HepG2 (cell line): ENCODE measurements around the gene SYNGR1. TPM values are rescaled to one million over a fixed set of nuclear protein-coding genes. Genes with fewer than 3 reads are reported as not detected.

Experiments used
- DPF2 ChIP-seq: sonication (generic); formaldehyde crosslinking; IDR thresholded peaks from 2 replicates; pipeline ENCODE4 v1.4.0; 2020; ENCODE audit warnings: mild to moderate bottlenecking, low read depth, missing genetic modification reagents, borderline replicate concordance
- HNRNPLL ChIP-seq: fragments of 200-400 bp; formaldehyde crosslinking; IDR thresholded peaks from 2 replicates; pipeline ENCODE4 v1.6.1; 2017; ENCODE audit warnings: mild to moderate bottlenecking, low read depth, low read length; ENCODE audit not compliant: poor library complexity, severe bottlenecking
- IRX3 ChIP-seq: sonication (generic); formaldehyde crosslinking; IDR thresholded peaks from 2 replicates; pipeline ENCODE4 v1.8.1; 2023; ENCODE audit warnings: mild to moderate bottlenecking, low read depth, missing genetic modification reagents, borderline replicate concordance
- NFE2L2 ChIP-seq: fragments of 150-350 bp; IDR thresholded peaks from 2 replicates; pipeline ENCODE4 v1.6.1; 2014; ENCODE audit warnings: low read length
- NFYB ChIP-seq: sonication (generic); formaldehyde crosslinking; IDR thresholded peaks from 2 replicates; pipeline ENCODE4 v1.4.0; 2020; ENCODE audit warnings: missing genetic modification reagents
- POLR2A ChIP-seq, 2 experiments: IDR thresholded peaks; 2 replicates each; pipeline ENCODE4 v1.6.1; 2011; ENCODE audit warnings: low read depth in 2 of 2, low read length in 2 of 2, mild to moderate bottlenecking in 1 of 2, moderate library complexity in 1 of 2; ENCODE audit not compliant: insufficient read depth in 1 of 2
- THAP11 ChIP-seq: IDR thresholded peaks from 2 replicates; pipeline ENCODE4 v1.6.1; 2016; ENCODE audit warnings: missing biosample characterization, missing genetic modification reagents
- ZMYM3 ChIP-seq: sonication (generic); formaldehyde crosslinking; IDR thresholded peaks from 2 replicates; pipeline ENCODE4 v1.5.1; 2020; ENCODE audit warnings: mild to moderate bottlenecking, missing genetic modification reagents
- ZNF138 ChIP-seq: sonication (generic); formaldehyde crosslinking; IDR thresholded peaks from 2 replicates; pipeline ENCODE4 v1.5.0; 2020; ENCODE audit warnings: mild to moderate bottlenecking, low read depth, missing genetic modification reagents
- ZNF333 ChIP-seq: sonication (generic); formaldehyde crosslinking; IDR thresholded peaks from 2 replicates; pipeline ENCODE4 v1.4.0; 2020; ENCODE audit warnings: mild to moderate bottlenecking, missing genetic modification reagents, borderline replicate concordance
- ZNF468 ChIP-seq: sonication (generic); formaldehyde crosslinking; IDR thresholded peaks from 2 replicates; pipeline ENCODE4 v1.8.0; 2022; ENCODE audit warnings: mild to moderate bottlenecking, moderate library complexity, missing genetic modification reagents
- ZNF550 ChIP-seq: sonication (generic); formaldehyde crosslinking; IDR thresholded peaks from 2 replicates; pipeline ENCODE4 v1.4.0; 2020; ENCODE audit warnings: mild to moderate bottlenecking, missing genetic modification reagents, borderline replicate concordance
- ZNF569 ChIP-seq: sonication (generic); formaldehyde crosslinking; IDR thresholded peaks from 2 replicates; pipeline ENCODE4 v1.5.0; 2020; ENCODE audit warnings: mild to moderate bottlenecking, missing genetic modification reagents, moderate library complexity, borderline replicate concordance
- ZNF7 ChIP-seq: IDR thresholded peaks from 2 replicates; pipeline ENCODE4 v1.6.1; 2016; ENCODE audit warnings: missing biosample characterization, missing genetic modification reagents
- ZNF777 ChIP-seq: sonication (generic); formaldehyde crosslinking; IDR thresholded peaks from 2 replicates; pipeline ENCODE4 v1.4.0; 2020; ENCODE audit warnings: missing genetic modification reagents
- ZNF781 ChIP-seq: sonication (generic); formaldehyde crosslinking; IDR thresholded peaks from 2 replicates; pipeline ENCODE4 v1.5.1; 2020; ENCODE audit warnings: borderline replicate concordance, mild to moderate bottlenecking, missing genetic modification reagents; ENCODE audit errors: not compliant biosample characterization
- ZSCAN20 ChIP-seq: sonication (generic); formaldehyde crosslinking; IDR thresholded peaks from 2 replicates; pipeline ENCODE4 v1.4.0; 2020; ENCODE audit warnings: missing genetic modification reagents, mild to moderate bottlenecking, borderline replicate concordance
- polyA plus RNA-seq, 8 experiments: library from polyadenylated mRNA; depleted of rRNA in 3 of 8; stranded (reverse) in 7 of 8; unstranded in 1 of 8; fragments of >200 nt; fragmentation: Illumina TruSeq in 4 of 8; extraction: Trizol in 4 of 8; gene quantifications; 2 replicates each; pipeline versions ENCODE4 v1.2.1 to v1.2.3, GENCODE V29; 2011 to 2016; ENCODE audit warnings: low read depth in 4 of 8, missing spikeins in 1 of 8, mixed read lengths in 1 of 8; ENCODE audit not compliant: insufficient read depth in 1 of 8
- total RNA-seq, 5 experiments: library from RNA; depleted of rRNA; stranded (reverse); fragments of >200 nt; fragmentation: Illumina TruSeq; extraction: Trizol; gene quantifications; 2 replicates each; pipeline ENCODE4 v1.2.3, GENCODE V29; 2016; ENCODE audit warnings: low read depth in 1 of 5
- TF ChIP-seq, protein P1 (sequence below): sonication (generic); formaldehyde crosslinking; IDR thresholded peaks from 2 replicates; pipeline ENCODE4 v1.4.0; 2020; ENCODE audit warnings: missing genetic modification reagents
- TF ChIP-seq, protein P2 (sequence below): sonication (generic); formaldehyde crosslinking; IDR thresholded peaks from 2 replicates; pipeline ENCODE4 v1.5.0; 2020; ENCODE audit warnings: mild to moderate bottlenecking, missing genetic modification reagents, borderline replicate concordance
- TF ChIP-seq, protein P3 (sequence below): IDR thresholded peaks from 2 replicates; pipeline ENCODE4 v1.6.1; 2016; ENCODE audit warnings: low read depth, borderline replicate concordance
- TF ChIP-seq, protein P4 (sequence below): sonication (generic); formaldehyde crosslinking; IDR thresholded peaks from 2 replicates; pipeline ENCODE4 v1.4.0; 2020; ENCODE audit warnings: missing genetic modification reagents

SYNGR1 gene
- total and polyA plus RNA-seq, 2 of the 13 experiments (the other 11 are each of a cell fraction or from before 2014, with no cell fraction given), result 0.27 to 2.7 TPM

DNA sequence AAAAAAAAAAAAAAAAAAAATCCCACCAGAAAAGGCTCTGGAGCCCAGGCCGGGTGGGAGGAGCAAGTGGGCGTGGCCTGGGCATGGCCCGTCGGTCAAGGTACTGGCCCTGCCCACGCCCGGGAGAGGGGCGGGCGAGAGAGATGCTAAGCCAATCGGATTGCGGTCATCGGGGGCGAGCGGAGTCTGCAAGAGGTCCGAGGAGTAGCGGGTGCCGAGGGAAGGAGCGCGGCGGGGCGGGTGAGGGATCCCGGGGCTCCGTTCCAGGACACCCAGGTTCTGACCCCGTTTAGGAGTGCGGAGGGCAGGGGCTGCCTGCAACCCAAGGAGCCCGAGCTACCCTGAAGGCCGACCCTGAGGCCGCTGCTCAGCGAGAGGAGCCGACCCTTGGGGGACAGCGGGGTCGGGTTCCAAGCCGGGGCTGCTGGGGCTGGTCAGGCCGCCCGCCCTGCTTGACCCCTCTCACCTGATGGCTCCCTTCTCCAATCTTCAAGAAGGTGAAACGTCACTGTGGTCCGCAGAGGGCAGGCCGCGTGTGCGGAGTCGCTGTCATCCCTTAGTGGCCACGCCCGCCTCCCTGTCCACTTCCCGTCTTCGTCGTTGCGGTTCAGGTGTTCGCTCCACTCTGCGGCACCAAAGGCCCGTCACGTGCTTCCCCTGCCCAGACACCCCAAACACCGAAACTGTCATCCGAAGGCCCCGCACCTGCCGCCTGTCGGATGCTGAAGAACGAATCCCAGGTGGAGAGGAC, 38.6 kb downstream of the SYNGR1 start (continued):
- TF ChIP-seq NFE2L2, result no peak
- TF ChIP-seq ZNF468 (CRISPR knock-in tag), result no peak
- TF ChIP-seq ZNF550 (CRISPR knock-in tag), result no peak
- TF ChIP-seq, protein P1, sequence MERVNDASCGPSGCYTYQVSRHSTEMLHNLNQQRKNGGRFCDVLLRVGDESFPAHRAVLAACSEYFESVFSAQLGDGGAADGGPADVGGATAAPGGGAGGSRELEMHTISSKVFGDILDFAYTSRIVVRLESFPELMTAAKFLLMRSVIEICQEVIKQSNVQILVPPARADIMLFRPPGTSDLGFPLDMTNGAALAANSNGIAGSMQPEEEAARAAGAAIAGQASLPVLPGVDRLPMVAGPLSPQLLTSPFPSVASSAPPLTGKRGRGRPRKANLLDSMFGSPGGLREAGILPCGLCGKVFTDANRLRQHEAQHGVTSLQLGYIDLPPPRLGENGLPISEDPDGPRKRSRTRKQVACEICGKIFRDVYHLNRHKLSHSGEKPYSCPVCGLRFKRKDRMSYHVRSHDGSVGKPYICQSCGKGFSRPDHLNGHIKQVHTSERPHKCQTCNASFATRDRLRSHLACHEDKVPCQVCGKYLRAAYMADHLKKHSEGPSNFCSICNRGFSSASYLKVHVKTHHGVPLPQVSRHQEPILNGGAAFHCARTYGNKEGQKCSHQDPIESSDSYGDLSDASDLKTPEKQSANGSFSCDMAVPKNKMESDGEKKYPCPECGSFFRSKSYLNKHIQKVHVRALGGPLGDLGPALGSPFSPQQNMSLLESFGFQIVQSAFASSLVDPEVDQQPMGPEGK (CRISPR knock-in tag), result no peak
- TF ChIP-seq NFYB (CRISPR knock-in tag), result peak; percentile 64
- TF ChIP-seq, protein P2, sequence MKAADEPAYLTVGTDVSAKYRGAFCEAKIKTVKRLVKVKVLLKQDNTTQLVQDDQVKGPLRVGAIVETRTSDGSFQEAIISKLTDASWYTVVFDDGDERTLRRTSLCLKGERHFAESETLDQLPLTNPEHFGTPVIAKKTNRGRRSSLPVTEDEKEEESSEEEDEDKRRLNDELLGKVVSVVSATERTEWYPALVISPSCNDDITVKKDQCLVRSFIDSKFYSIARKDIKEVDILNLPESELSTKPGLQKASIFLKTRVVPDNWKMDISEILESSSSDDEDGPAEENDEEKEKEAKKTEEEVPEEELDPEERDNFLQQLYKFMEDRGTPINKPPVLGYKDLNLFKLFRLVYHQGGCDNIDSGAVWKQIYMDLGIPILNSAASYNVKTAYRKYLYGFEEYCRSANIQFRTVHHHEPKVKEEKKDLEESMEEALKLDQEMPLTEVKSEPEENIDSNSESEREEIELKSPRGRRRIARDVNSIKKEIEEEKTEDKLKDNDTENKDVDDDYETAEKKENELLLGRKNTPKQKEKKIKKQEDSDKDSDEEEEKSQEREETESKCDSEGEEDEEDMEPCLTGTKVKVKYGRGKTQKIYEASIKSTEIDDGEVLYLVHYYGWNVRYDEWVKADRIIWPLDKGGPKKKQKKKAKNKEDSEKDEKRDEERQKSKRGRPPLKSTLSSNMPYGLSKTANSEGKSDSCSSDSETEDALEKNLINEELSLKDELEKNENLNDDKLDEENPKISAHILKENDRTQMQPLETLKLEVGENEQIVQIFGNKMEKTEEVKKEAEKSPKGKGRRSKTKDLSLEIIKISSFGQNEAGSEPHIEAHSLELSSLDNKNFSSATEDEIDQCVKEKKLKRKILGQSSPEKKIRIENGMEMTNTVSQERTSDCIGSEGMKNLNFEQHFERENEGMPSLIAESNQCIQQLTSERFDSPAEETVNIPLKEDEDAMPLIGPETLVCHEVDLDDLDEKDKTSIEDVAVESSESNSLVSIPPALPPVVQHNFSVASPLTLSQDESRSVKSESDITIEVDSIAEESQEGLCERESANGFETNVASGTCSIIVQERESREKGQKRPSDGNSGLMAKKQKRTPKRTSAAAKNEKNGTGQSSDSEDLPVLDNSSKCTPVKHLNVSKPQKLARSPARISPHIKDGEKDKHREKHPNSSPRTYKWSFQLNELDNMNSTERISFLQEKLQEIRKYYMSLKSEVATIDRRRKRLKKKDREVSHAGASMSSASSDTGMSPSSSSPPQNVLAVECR (CRISPR knock-in tag), result peak; percentile 41; the same call in 1 of the 2 replicates
- no peak for TF ChIP-seq ZSCAN20 (CRISPR knock-in tag)
- peak; percentile 32; the same call in 1 of the 2 replicates for TF ChIP-seq ZNF777 (CRISPR knock-in tag)
- no peak for TF ChIP-seq ZNF333 (CRISPR knock-in tag)
- TF ChIP-seq, protein P3, sequence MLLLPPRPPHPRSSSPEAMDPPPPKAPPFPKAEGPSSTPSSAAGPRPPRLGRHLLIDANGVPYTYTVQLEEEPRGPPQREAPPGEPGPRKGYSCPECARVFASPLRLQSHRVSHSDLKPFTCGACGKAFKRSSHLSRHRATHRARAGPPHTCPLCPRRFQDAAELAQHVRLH (CRISPR knock-in tag), result no peak
- no peak for TF ChIP-seq ZNF7 (CRISPR knock-in tag)
- peak; percentile 46 for TF ChIP-seq HNRNPLL
- TF ChIP-seq DPF2, result no peak
- TF ChIP-seq ZNF138 (CRISPR knock-in tag), result no peak
- no peak for TF ChIP-seq ZNF781 (CRISPR knock-in tag)
- TF ChIP-seq IRX3, result no peak
- TF ChIP-seq ZNF569 (CRISPR knock-in tag), result no peak
- TF ChIP-seq ZMYM3 (CRISPR knock-in tag), result no peak
- TF ChIP-seq, protein P4, sequence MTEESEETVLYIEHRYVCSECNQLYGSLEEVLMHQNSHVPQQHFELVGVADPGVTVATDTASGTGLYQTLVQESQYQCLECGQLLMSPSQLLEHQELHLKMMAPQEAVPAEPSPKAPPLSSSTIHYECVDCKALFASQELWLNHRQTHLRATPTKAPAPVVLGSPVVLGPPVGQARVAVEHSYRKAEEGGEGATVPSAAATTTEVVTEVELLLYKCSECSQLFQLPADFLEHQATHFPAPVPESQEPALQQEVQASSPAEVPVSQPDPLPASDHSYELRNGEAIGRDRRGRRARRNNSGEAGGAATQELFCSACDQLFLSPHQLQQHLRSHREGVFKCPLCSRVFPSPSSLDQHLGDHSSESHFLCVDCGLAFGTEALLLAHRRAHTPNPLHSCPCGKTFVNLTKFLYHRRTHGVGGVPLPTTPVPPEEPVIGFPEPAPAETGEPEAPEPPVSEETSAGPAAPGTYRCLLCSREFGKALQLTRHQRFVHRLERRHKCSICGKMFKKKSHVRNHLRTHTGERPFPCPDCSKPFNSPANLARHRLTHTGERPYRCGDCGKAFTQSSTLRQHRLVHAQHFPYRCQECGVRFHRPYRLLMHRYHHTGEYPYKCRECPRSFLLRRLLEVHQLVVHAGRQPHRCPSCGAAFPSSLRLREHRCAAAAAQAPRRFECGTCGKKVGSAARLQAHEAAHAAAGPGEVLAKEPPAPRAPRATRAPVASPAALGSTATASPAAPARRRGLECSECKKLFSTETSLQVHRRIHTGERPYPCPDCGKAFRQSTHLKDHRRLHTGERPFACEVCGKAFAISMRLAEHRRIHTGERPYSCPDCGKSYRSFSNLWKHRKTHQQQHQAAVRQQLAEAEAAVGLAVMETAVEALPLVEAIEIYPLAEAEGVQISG (CRISPR knock-in tag), result no peak
- TF ChIP-seq POLR2A (IDR thresholded peaks at IDR 0.05; ENCODE audit: insufficient read depth in 1 of 2, low read depth in 2 of 2, low read length in 2 of 2), result no peak
- no peak for TF ChIP-seq THAP11
